ENCODE measurements around the gene RAB8A. TPM values are rescaled to one million over a fixed set of nuclear protein-coding genes. Genes with fewer than 3 reads are reported as not detected.
A peak's percentile ranks its signal among the peaks of the same experiment; 100 is the strongest.

The RAB8A gene
- total RNA-seq = 100 to 1,000 TPM in 2 of 7 donors, 10 to 100 TPM in 5; 71.9 to 104 (median 89.8) TPM
- polyA plus RNA-seq = 10 to 100 TPM; 31.5 to 45.5 (median 34.0) TPM
- long read RNA-seq, donor 1, transcript RAB8A-201 (8 exons, 2,827 nt) = major isoform, 41 of 53 reads
- long read RNA-seq, donor 1, partial matches to known transcripts = 8 of 53 reads
- long read RNA-seq, donor 1, other reads (novel, unspliced or antisense) = 0 of 53 reads
- long read RNA-seq, donor 2, transcript RAB8A-201 (8 exons, 2,827 nt) = major isoform, 44 of 45 reads
- long read RNA-seq, donor 2, partial matches to known transcripts = 0 of 45 reads
- long read RNA-seq, donor 2, other reads (novel, unspliced or antisense) = 0 of 45 reads

DNA sequence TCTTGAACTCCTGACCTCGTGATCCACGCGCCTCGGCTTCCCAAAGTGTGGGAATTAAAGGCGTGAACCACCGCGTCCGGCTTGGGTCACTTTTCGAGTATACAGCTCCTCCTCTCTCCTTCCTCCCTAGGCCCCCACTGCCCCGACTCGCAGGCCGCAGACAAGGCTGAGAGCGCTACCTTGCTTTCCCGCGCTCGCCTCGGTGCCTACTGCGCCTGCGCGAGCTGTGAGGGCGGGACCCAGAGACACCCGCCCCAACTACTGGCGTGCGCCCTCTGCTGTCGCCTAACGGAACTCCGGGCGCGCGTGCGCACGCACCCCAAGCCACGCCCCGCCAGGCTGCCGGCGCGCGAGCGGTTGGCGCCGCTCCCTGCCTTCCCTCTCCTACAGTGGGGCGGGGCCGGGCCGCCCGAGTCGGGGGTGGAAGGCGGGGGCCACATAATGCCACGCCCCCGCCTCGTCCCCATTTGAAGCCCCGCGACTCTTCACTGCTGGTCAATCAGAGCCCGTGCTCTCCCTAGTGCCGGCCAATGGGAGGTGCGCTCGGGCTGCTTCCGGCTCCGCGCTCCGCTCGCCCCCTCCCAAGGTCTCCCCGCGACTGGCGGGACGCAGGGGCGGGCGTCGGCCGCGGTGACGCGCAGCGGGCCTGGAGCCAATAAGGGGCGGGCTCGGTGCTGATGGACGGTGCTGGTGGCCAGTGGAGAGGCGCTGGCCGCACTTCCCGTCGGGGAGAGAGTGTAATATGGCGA is at the start of gene RAB8A:
RAB8A (plus strand) TSS at position 730 of the 749 bp plus-strand sequence; CDS start at position 743, 13 bp downstream.
- Histone ChIP-seq H3K27ac (peak within 1 kb of the TSS; percentile 77 to 97 (median 93)), H3K9me3 (no peaks in the 10 kb centered on the region), H3K27me3 (replicated peaks in 1 of 7) (no peaks in the 10 kb centered on the region), H3K4me1 (peaks cover 32 to 58% (median 51%) of the 10 kb centered on the region in 6 donors), H3K36me3 (peaks cover 0 to 40% (median 6%) of the 10 kb centered on the region in 6 donors), H3K4me3 (peak within 1 kb of the TSS; percentile 71 to 92 (median 82))
- WGBS, 5 donors = 0 to 2% (median 1%) methylated on average over 43 to 81 of the region's 81 CpGs
- intact Hi-C loops (cut with DNase I; ENCODE audit: low total_unique reads) = loop anchor here (5.0 to 10.0 kb wide), 2 partner anchors 44 to 73 kb away; partner anchors contain the start of gene FAM32A
- DNase-seq = peak; percentile 100
- TF ChIP-seq CTCF (IDR thresholded peaks at IDR 0.05 in 8 of 11, conservative IDR thresholded peaks at IDR 0.05 in 3 of 11) (peak; percentile 99 to 100 (median 100)), POLR2AphosphoS5 (IDR thresholded peaks at IDR 0.05) (peak; percentile 90 to 98 (median 93)), POLR2A (IDR thresholded peaks at IDR 0.05) (no peak)

DNA sequence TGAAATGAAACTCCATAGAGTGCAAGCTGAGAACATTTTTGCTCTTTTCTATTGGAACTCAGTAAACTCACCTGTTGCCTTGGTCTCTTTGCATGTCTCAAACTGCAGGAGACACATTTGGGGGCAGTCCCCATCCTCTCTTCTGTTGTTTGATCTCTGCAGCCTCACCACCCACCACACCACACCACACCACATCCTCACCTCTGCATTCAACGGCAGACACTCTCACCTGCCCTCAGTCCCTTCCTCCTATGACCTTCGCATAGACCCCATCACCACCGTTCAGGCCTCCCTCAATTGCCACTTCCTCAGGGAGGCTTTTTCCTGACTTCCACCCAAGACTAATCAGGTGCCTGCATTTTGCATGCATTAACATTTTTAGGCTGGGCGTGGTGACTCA is 49.7 kb upstream of the RAB8A start:
- DNase-seq = no peak
- intact Hi-C loops (cut with DNase I; ENCODE audit: low total_unique reads) = no loop called here
- Histone ChIP-seq H3K4me1 (peaks cover 0 to 35% (median 14%) of the 10 kb centered on the region in 6 donors), H3K27me3 (replicated peaks in 1 of 7) (no peaks in the 10 kb centered on the region), H3K27ac (no peak overlapping the region), H3K36me3 (no peaks in the 10 kb centered on the region), H3K4me3 (no peak overlapping the region), H3K9me3 (peaks cover 0 to 16% (median 6%) of the 10 kb centered on the region in 8 donors)
- TF ChIP-seq POLR2AphosphoS5 (IDR thresholded peaks at IDR 0.05) (no peak), CTCF (IDR thresholded peaks at IDR 0.05 in 8 of 11, conservative IDR thresholded peaks at IDR 0.05 in 3 of 11) (no peak), POLR2A (IDR thresholded peaks at IDR 0.05) (no peak)
- 37 to 67% (median 62%) methylated on average over 4 of the region's 4 CpGs for WGBS, 5 donors

DNA sequence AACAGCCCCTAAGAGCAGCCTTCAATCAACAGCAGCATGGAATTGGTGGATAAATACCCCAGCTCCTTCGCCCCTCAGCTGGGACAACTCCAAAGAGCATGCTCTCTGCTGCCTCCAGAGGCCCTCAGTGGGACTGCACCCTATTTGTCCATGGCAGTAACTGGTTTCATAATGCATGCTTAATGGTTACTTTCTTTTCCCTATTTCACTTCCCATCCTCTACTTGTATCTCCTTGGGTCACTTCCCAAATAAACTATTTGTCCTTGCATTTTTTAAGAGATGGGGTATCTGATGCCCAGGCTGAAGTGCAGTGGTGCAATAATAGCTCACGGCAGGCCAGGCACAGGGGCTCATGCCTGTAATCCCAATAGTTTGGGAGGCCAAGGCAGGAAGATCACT is 48.9 kb upstream of the RAB8A start:
- intact Hi-C loops (cut with DNase I; ENCODE audit: low total_unique reads) = no loop called here
- H3K4me1 ChIP-seq = peaks cover 0 to 43% (median 15%) of the 10 kb centered on the region in 6 donors
- no peak overlapping the region for H3K4me3 ChIP-seq
- H3K36me3 ChIP-seq = no peaks in the 10 kb centered on the region
- no peaks in the 10 kb centered on the region for H3K27me3 ChIP-seq (replicated peaks in 1 of 7)
- H3K9me3 ChIP-seq = peaks cover 0 to 11% (median 1%) of the 10 kb centered on the region in 8 donors
- peak; percentile 88 for DNase-seq
- H3K27ac ChIP-seq = peak overlapping the region in 1 of 8 donors; percentile 23
- TF ChIP-seq CTCF (IDR thresholded peaks at IDR 0.05 in 8 of 11, conservative IDR thresholded peaks at IDR 0.05 in 3 of 11) (peak; percentile 86 to 98 (median 92)), POLR2A (IDR thresholded peaks at IDR 0.05) (no peak), POLR2AphosphoS5 (IDR thresholded peaks at IDR 0.05) (peak in 1 of 3 donors; percentile 39)
- WGBS, 5 donors = 61 to 87% (median 78%) methylated on average over 2 of the region's 2 CpGs
